GM12865 (cell line): Measurements from ENCODE around the gene CNTN5.

Experiments used
- DNase-seq: peaks from one replicate; pipeline ENCODE4 v3.0.0; 2010; ENCODE audit warnings: low read depth
- H3K4me3 ChIP-seq: 2 replicates; pipeline ENCODE4 v1.5.1; 2011; ENCODE audit warnings: mild to moderate bottlenecking, low read depth, low read length, control low read depth
- TF ChIP-seq, protein P1 (sequence below): IDR thresholded peaks from 2 replicates; pipeline ENCODE4 v1.5.1; 2011; ENCODE audit warnings: low read length, control low read depth, low read depth, inconsistent platforms; ENCODE audit not compliant: insufficient read depth; ENCODE audit errors: missing control alignments

CNTN5 gene

DNA sequence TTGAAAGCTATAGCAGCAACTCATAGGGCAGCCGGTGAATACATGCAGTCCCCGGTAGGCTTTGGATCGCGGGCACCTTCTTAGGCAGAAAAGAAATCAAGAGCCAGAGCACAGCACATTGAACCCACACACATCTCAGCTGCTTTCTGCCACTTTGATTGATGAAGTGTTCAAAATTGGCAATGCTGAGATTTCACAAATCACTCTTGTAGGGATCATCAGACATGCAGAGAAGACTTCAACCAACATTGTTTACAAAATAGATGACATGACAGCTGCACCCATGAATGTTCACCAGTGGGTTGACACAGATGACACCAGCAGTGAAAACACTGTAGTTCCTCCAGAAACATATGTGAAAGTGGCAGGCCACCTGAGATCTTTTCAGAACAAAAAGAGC, 1316.1 kb downstream of the CNTN5 start:
- TF ChIP-seq, protein P1, sequence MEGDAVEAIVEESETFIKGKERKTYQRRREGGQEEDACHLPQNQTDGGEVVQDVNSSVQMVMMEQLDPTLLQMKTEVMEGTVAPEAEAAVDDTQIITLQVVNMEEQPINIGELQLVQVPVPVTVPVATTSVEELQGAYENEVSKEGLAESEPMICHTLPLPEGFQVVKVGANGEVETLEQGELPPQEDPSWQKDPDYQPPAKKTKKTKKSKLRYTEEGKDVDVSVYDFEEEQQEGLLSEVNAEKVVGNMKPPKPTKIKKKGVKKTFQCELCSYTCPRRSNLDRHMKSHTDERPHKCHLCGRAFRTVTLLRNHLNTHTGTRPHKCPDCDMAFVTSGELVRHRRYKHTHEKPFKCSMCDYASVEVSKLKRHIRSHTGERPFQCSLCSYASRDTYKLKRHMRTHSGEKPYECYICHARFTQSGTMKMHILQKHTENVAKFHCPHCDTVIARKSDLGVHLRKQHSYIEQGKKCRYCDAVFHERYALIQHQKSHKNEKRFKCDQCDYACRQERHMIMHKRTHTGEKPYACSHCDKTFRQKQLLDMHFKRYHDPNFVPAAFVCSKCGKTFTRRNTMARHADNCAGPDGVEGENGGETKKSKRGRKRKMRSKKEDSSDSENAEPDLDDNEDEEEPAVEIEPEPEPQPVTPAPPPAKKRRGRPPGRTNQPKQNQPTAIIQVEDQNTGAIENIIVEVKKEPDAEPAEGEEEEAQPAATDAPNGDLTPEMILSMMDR: no peak
- no peak for DNase-seq
- H3K4me3 ChIP-seq: no peak overlapping the region

DNA sequence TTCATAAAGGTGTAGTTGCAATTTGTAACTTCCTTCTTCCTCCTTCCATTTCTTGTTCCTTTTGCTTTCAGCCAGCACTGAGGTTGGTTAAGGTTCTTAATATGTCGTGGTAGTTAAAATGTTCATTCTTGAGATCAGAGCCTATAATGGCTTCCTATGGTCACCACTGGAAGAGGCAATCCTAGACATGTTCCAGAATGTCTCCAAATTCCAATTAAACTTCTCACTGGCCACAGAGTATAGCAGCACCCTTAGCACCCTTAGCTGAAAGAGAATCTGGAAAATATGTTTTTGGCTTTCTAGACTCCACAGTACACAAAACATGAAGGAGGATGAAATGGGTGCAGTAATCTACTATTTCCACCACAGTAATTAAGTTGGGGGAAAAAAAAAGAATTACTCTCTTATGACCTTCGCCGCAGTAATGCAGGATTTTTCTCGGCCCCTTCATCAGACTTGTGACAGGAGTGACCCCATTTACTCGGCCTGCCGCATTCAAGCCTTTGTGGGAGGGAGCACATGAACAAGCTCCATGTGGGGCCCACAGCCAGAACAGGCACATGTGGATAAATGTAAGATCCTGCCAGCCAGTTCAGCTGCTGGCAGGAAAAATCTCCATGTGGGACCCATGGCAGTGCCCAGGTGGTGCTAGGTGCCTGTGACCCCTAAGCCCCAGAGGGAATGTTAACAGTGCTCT, 1317.5 kb downstream of the CNTN5 start:
- no peak for DNase-seq
- H3K4me3 ChIP-seq: no peak overlapping the region
- TF ChIP-seq, protein P1: no peak

DNA sequence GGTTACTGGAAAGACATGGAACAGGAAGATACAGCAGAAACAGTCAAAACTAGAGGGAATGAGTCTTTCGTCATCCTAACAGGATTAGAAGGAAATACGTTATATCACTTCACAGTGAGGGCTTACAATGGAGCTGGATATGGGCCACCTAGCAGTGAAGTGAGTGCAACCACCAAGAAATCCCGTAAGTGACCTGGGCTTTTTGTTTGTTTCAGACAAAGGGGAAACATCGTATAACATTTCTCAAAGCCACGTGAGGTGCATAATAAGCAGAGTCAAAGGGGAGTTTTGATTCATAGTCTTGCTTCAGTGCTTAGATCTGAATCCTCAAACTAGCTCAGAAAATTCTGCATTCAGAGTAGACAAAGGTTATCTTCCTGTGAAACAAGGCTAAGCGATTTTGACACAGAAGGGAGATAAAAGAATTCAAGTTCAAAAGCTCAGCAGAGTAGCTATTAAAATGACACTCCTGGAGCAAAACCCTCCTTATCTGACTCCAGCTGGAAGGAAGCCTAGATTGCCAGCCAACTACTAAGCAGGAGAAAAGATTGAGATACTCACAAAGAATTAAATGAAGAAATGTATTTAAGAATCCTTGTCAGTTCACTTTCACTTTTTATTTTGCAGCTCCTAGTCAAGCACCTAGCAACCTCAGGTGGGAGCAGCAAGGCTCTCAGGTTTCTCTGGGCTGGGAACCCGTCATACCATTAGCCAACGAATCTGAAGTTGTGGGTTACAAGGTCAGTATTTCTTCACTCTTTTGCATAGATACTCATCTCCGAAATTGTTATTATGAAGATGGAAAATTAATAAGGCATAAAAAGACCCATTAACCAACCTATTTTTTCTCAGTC, 1319.9 kb downstream of the CNTN5 start:
- no peak overlapping the region for H3K4me3 ChIP-seq
- TF ChIP-seq, protein P1: no peak
- no peak for DNase-seq

DNA sequence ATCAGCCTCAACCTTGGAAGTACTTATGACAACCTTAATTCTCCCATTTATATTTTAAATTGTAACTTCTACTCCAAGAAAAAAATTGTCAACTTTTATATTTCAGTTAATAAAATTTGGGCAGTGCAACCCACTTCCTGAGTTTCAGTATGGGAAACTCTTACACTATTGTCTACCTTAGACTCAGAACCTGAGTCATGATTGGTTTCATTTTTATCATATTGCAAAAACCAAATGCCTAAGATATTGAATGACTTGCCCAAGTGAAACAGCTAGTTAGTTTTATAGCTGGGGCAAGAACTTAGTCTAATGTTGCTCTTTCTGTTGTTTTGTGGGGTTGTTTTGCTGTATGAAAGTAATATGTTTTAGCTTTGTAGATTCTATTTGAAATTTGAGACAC, 1332.3 kb downstream of the CNTN5 start:
- DNase-seq: no peak
- TF ChIP-seq, protein P1: no peak
- no peak overlapping the region for H3K4me3 ChIP-seq

DNA sequence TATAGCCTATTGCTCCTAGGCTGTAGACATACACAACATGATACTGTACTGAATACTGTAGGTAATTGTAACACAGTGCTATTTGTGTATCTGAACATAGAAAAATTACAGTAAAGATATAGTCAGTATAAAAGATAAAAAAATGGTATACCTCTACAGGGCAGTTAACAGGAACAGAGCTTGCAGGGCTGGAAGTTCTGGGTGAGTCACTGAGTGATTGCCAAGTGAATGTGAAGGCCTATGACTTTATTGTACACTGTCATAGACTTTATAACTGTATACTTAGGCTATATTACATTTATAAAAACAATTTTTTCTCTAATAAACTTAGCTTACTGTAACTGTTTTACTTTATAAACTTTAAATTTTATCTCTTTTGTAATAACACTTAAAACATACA, 1334.0 kb downstream of the CNTN5 start:
- no peak overlapping the region for H3K4me3 ChIP-seq
- TF ChIP-seq, protein P1: no peak
- no peak for DNase-seq

DNA sequence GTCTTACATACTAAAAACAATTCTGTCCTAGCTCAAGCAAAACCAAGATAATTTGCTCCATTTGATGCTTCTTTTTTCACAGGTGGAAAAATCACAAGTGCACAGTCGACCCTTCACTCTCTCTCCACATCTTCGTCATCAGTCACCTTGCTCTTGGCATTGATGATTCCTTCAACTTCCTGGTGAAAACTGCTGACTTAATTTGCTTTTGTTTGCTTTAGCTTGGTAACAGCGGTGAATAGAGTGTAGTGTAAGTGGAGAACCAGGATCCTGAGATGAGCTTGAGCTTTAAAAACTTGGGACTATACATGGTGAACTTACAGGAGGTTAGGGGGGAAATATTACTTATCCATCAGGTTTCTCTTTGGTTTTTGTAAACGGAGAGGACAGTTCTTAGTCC, 1335.3 kb downstream of the CNTN5 start:
- DNase-seq: no peak
- no peak overlapping the region for H3K4me3 ChIP-seq
- TF ChIP-seq, protein P1: no peak

DNA sequence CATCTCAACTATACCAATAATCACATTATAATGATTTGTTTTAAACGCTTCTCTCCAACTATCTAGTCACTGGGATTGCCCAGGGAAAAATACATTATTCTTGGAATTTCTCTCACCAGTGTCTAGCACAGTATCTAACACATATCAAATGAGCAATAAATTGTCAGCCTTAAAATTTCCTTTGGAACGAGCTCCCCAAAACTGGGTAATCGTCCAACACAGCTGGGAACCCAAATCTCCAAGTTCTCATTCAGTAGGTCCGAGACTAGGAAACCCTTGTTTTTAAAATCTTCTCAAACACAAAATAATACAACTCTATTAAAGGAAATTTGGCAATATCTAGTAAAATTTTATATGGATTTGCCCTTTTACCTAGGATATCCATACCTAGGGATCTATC, 1338.5 kb downstream of the CNTN5 start:
- TF ChIP-seq, protein P1: no peak
- no peak for DNase-seq
- no peak overlapping the region for H3K4me3 ChIP-seq
